SU-DHL-6 (cell line): ENCODE data around the gene ZSCAN22.
"Not testable (repeated sequence)": the region's sequence is repeated elsewhere in the genome, so short reads cannot be mapped to it uniquely, and the experiment has no call there.

ENCODE experiments used
- H2AFZ ChIP-seq: fragments of 200-600 bp; sonication (generic); 2 replicates; pipeline ENCODE4 v1.6.1; 2014; ENCODE audit warnings: low read depth, mild to moderate bottlenecking, moderate library complexity, mixed read lengths, antibody characterized with exemption, low read length; ENCODE audit not compliant: severe bottlenecking
- H3F3A ChIP-seq: fragments of 200-600 bp; shearing (Covaris generic); 2 replicates; pipeline ENCODE4 v1.6.0; 2016; ENCODE audit warnings: antibody characterized with exemption, mild to moderate bottlenecking; ENCODE audit not compliant: insufficient read depth
- H3K27ac ChIP-seq: fragments of 200-600 bp; sonication (generic); 2 replicates; pipeline ENCODE4 v1.5.1; 2016; ENCODE audit warnings: low read depth, mild to moderate bottlenecking, low read length, moderate library complexity, mixed read lengths
- H3K27me3 ChIP-seq: fragments of 200-600 bp; sonication (generic), shearing (Covaris generic); 2 replicates; pipeline ENCODE4 v1.6.0; 2014; ENCODE audit warnings: mild to moderate bottlenecking, low read length
- H3K36me3 ChIP-seq: fragments of 200-600 bp; sonication (generic); 2 replicates; pipeline ENCODE4 v1.6.1; 2014; ENCODE audit warnings: mild to moderate bottlenecking, low read length, mixed read lengths
- H3K4me2 ChIP-seq: fragments of 300-600, 200-600 bp; shearing (Covaris generic), sonication (generic); 2 replicates; pipeline ENCODE4 v1.6.0; 2014; ENCODE audit warnings: low read length, low read depth, mild to moderate bottlenecking; ENCODE audit not compliant: poor library complexity, severe bottlenecking
- H3K4me3 ChIP-seq: fragments of 200-600 bp; sonication (generic); 2 replicates; pipeline ENCODE4 v1.5.1; 2014; ENCODE audit warnings: antibody characterized with exemption, low read length, mild to moderate bottlenecking, mixed read lengths; ENCODE audit not compliant: insufficient read depth, poor library complexity, severe bottlenecking
- H3K79me2 ChIP-seq: fragments of 200-600 bp; sonication (generic); 2 replicates; pipeline ENCODE4 v1.6.1; 2014; ENCODE audit warnings: mild to moderate bottlenecking, low read length, moderate library complexity; ENCODE audit not compliant: insufficient read depth
- H3K9ac ChIP-seq: fragments of 200-600 bp; sonication (generic); 2 replicates; pipeline ENCODE4 v1.7.0; 2014; ENCODE audit warnings: mild to moderate bottlenecking, low read length
- H3K9me2 ChIP-seq: fragments of 200-600 bp; sonication (generic); replicated peaks from 2 replicates; pipeline ENCODE4 v1.6.1; 2014; ENCODE audit warnings: low read length; ENCODE audit not compliant: insufficient read depth
- H3K9me3 ChIP-seq: fragments of 200-600 bp; sonication (generic); 2 replicates; pipeline ENCODE4 v1.6.1; 2014; ENCODE audit warnings: low read length, mixed read lengths; ENCODE audit not compliant: insufficient read depth
- H4K20me1 ChIP-seq: fragments of 200-600 bp; sonication (generic); 2 replicates; pipeline ENCODE4 v1.6.1; 2014; ENCODE audit warnings: low read depth, mild to moderate bottlenecking, antibody characterized with exemption, low read length, moderate library complexity, mixed read lengths
- CTCF ChIP-seq: fragments of 200-600 bp; sonication (generic); IDR thresholded peaks from one replicate; pipeline ENCODE4 v1.5.1; 2017; ENCODE audit warnings: antibody characterized with exemption, mild to moderate bottlenecking, low read length, moderate library complexity; ENCODE audit not compliant: insufficient read depth, poor library complexity, severe bottlenecking
- EZH2phosphoT487 ChIP-seq: fragments of 200-600 bp; sonication (generic), shearing (Covaris generic); conservative IDR thresholded peaks from 2 replicates; pipeline ENCODE4 v1.6.1; 2018; ENCODE audit warnings: mild to moderate bottlenecking, antibody characterized with exemption, low read length, moderate library complexity, mixed read lengths

ZSCAN22 gene

GRCh38 chr19:58305065-58305931, 21.5 kb upstream of the ZSCAN22 start, which contains the start of gene ERVK3-1:
TSS of gene ERVK3-1 (plus strand) at chr19:58305377. CDS start at chr19:58312169, 6,792 bp downstream.
- peak within 1 kb of the TSS; percentile 93 for H3K4me2 ChIP-seq
- no peak for TF ChIP-seq CTCF
- no peak for TF ChIP-seq EZH2phosphoT487
- peaks cover 41% of the 10 kb centered on the region for H3K79me2 ChIP-seq
- peak within 1 kb of the TSS; percentile 74 for H3K9ac ChIP-seq
- H2AFZ ChIP-seq = peak within 1 kb of the TSS; percentile 92
- H3F3A ChIP-seq = peaks cover 16% of the 10 kb centered on the region
- 0 out of 2 replicates have a peak, but pooled peaks cover 2% of the 10 kb centered on the region for H4K20me1 ChIP-seq
- H3K9me2 ChIP-seq = no peaks in the 10 kb centered on the region
- no peaks in the 10 kb centered on the region for H3K27me3 ChIP-seq
- peaks cover 24% of the 10 kb centered on the region for H3K36me3 ChIP-seq
- peak within 1 kb of the TSS; percentile 47 for H3K27ac ChIP-seq
- H3K9me3 ChIP-seq = no peaks in the 10 kb centered on the region
- peak within 1 kb of the TSS; percentile 71 for H3K4me3 ChIP-seq

GRCh38 chr19:58305932-58306323, 20.9 kb upstream of the ZSCAN22 start:
- TF ChIP-seq CTCF = no peak
- TF ChIP-seq EZH2phosphoT487 = no peak
- H3K9me2 ChIP-seq = no peaks in the 10 kb centered on the region
- peaks cover 41% of the 10 kb centered on the region for H3K79me2 ChIP-seq
- H3K27ac ChIP-seq = peak overlapping the region; percentile 32; the same call in 1 of the 2 replicates
- H4K20me1 ChIP-seq = 0 out of 2 replicates have a peak, but pooled peaks cover 2% of the 10 kb centered on the region
- H2AFZ ChIP-seq = no peak overlapping the region
- H3K36me3 ChIP-seq = peaks cover 24% of the 10 kb centered on the region
- H3K9me3 ChIP-seq = no peaks in the 10 kb centered on the region
- H3K9ac ChIP-seq = peak overlapping the region; percentile 74
- H3K4me3 ChIP-seq = peak overlapping the region; percentile 71
- peaks cover 16% of the 10 kb centered on the region for H3F3A ChIP-seq
- no peaks in the 10 kb centered on the region for H3K27me3 ChIP-seq
- peak overlapping the region; percentile 72 for H3K4me2 ChIP-seq

- H3K27ac ChIP-seq = no peak overlapping the region
- no peak overlapping the region for H3K4me2 ChIP-seq
- peaks cover 2% of the 10 kb centered on the region; the same call in 1 of the 2 replicates for H4K20me1 ChIP-seq
- H2AFZ ChIP-seq = no peak overlapping the region
- H3F3A ChIP-seq = peaks cover 8% of the 10 kb centered on the region; the same call in 1 of the 2 replicates
- no peaks in the 10 kb centered on the region for H3K9me3 ChIP-seq
- no peak for TF ChIP-seq CTCF
- no peak for TF ChIP-seq EZH2phosphoT487
- no peak overlapping the region for H3K9ac ChIP-seq
- H3K4me3 ChIP-seq = no peak overlapping the region
- no peaks in the 10 kb centered on the region for H3K27me3 ChIP-seq
- peaks cover 35% of the 10 kb centered on the region for H3K36me3 ChIP-seq
- H3K79me2 ChIP-seq = peaks cover 51% of the 10 kb centered on the region
- H3K9me2 ChIP-seq = no peaks in the 10 kb centered on the region
These were observed 19.1 kb upstream of the ZSCAN22 start for GRCh38 chr19:58307736-58308135.

- not testable (repeated sequence) for H3K4me3 ChIP-seq, H4K20me1 ChIP-seq, H3K9me3 ChIP-seq, H2AFZ ChIP-seq, H3K9ac ChIP-seq, H3K27me3 ChIP-seq, H3F3A ChIP-seq, H3K9me2 ChIP-seq, H3K27ac ChIP-seq, H3K4me2 ChIP-seq
- peaks cover 42% of the 10 kb centered on the region for H3K36me3 ChIP-seq
- peaks cover 38% of the 10 kb centered on the region for H3K79me2 ChIP-seq
These were observed 16.1 kb upstream of the ZSCAN22 start for GRCh38 chr19:58310685-58311084.
